HG02642 (cell line): Measurements from ENCODE around the gene ATAD2B.

Experiments
- ATAC-seq: cut with Tn5 transposase; IDR thresholded peaks from one replicate; pipeline ENCODE4 v1.9.1; 2021; ENCODE audit warnings: mild to moderate bottlenecking; ENCODE audit not compliant: unreplicated experiment, poor library complexity

ATAD2B gene

DNA sequence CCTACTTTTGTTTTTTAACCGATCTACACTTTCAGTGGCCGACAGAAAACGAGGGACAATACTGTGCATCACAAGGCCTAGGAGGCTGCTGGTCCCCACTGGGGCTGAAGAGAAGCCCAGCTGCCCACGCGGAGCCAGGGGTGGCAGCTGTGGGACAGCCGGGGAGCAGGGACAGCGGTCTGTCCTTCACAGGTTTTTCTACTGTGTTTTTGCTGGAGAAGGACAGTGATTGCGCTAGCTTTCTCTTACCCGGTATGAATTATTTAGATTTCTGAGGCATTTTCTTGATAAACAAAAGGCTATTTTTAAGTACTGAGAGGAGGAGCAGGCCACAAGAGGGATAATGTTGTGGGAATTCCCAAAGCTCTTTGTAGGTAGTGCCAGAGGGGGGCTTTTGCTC, 219.8 kb downstream of the ATAD2B start:
- ATAC-seq = no peak

DNA sequence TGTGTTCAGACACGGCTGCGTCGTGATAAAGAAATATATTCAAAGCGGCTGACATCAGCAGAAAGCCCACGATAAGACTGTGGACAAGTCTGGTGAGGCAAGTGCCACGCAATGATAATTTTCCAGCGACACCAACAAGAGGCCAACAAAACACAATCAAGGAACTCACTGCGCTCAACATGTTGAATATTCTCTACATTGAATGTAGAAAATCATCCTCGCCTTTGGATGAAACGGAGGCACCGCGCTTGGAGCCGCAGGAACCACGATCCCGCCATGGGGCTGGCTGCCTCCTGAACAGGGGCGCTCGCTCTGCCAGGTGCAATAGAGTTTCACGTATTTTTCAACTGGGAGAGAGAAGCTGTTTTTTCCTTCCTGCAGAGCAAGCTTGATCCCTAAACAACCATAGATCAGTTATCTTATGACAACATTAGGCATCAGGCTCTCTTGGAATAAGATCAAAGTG, 220.3 kb downstream of the ATAD2B start:
- no peak for ATAC-seq

DNA sequence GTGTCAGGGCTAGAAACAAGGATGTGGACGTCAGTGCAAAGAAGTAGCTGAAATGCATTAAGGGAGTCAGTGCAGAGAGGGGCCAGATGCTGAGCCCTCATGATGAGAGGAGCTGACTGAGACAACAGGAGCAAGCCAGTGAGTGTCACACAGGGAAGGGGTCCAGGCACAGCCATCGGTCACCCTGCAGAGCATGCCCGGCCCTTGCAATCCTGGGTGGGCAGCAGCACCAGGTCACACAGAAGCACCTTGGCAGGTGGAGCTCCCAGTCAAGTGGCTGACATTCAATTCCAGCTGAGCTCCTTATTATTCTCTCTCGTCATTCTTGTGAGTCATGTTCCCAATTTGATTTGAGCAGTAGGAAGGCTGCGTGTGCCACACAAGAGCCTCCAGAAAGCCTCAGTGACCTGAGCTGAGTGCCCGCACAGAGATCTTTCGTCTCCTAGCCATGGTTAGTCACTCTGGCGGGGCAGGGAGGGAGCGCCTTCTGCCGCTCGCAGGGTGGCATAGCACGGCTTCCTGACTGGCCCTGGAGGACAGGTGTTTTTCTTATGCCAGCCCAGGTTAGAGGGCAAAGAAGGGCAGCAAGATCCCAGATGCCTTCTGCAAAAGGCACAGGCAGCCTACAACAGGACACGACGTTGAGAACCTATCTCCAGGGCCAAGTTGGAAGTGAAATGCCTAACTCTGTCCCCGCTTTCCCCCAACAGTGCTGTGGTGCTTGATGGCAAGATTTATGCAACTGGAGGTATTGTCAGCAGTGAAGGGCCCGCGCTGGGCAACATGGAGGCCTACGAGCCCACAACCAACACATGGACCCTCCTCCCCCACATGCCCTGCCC, 220.9 kb downstream of the ATAD2B start:
- no peak for ATAC-seq

DNA sequence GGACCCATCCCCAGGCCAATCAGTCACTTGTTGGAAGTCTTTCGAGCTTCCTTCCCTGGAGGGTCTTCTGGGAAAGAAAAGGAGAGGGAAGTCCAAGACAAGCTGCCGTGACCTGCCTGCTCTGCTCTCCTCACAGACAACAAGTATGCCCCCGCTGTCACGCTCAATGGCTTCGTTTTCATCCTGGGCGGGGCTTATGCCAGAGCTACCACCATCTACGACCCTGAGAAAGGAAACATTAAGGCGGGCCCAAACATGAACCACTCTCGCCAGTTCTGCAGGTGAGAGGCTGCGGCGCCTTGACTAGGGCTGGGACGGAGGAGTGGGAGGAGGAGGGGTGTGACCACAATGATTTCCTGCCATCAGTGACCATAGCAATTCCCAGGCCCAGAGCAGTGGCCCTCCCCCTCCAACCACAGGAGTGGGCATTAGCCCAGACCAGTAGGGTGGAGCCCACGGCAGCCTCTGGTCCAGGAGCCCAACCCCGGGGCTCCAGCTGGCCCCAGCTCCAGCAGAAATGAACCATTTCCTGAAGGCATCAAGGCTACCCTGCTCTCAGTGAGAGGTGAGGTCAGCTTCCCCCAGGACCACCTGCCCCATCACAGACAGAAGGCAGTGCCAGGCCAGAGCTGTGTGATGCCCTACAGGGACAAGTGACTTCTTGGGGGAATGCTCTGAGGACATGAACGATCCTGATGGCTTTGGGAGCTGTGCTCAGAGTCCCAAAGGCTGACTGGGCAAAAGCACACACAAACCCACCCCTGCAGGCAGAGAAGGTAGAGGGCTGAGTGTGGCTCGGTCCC, 223.1 kb downstream of the ATAD2B start:
- ATAC-seq = no peak

DNA sequence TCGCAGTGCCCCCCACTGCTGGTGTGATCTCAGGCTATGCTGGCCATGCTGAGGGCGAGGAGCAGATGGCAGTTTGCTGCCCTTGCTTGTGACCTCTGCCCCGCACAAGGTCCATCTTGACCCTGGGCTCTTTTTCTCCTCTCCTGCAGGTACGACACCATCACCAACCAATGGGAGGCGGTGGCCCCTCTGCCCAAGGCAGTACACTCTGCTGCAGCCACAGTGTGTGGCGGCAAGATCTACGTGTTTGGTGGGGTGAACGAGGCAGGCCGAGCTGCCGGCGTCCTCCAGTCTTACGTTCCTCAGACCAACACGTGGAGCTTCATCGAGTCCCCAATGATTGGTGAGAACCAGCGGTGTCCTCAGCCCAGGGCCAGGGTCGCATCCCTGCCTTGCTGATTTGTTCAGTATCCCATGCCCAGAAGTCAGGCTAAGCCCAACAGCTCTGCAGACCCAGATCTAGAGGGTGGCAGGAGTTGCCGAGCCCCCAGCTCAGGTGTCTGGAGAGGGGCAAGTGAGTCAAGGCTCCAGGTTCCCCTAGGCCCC, 223.8 kb downstream of the ATAD2B start:
- no peak for ATAC-seq

DNA sequence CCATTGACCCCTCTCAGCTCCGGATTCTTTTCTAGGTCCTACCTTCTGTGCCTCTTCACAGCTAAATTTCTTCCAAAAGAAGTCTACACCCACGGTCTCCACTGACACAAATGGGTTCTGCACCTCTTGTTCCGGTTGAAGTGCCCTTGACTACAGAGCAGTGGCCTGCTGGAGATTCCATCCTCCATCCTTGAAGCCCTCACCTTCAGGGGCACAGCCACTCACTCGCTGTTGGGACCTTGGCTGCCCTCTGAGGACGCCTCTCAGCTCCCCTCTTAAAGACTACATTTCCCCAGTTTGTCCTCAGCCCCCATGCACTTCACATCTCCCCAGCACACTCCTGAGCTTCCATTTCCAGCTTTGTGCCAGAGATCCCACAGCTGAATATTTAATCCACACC, 226.3 kb downstream of the ATAD2B start:
- ATAC-seq = no peak

DNA sequence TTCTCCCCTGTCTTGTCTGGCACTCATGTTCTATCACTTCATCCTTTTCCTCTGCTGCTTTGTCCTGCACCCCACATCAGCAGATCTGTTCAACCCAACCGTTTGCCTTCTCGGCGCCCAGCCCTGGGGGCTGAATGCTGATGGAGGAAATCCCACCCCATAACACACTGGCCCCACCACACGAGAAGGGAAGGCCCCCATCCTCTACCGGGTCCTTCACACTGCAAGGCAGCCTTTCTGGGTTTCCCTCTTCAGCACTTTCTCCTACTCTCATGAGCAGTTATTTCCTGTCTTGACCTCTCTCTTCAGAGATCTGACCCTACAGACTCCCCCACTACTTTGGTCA, 227.4 kb downstream of the ATAD2B start:
- no peak for ATAC-seq

DNA sequence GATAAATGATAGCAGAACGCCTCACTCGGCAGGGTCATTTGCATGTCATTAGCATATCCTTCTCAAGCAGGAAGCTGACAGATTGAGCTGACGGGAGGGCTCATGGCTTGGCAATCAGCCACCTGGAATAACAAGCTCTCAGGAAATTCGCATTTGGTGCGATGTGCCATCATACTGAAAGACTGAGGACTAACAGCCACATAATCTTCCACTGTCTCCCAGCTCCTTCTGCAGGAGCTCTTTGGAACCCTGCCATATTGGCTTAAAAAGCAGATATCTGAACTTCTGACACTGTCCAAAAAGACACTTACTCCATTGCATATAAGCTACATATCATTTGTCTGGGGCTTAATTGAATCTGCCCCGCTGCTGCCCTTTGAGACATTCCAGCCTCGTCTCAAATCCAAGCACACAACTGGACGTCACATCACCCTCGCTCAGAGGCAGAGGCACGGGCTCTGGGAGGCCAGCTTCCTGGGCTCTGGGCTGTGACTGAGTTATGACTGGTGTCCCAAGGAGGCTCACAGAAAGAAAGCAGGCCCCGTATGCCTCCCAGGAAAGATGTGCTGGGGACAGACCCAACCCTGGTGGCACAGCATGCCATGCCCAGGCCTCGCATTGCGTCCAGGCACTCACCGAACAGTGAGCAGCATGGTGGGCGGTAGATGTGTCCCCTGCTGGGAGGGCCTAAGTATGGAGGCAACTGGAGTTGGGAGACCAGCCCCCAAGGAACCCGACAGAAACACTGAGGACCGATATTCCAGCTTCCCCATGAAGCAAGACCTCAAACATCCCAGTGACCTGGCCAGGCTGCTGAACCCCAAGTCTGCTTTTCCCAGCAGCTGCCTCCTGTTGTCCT, 228.0 kb downstream of the ATAD2B start:
- ATAC-seq = no peak
